NCI-H345 treated with DMSO at 0.1 percent for 48 hours (cell line): Measurements from ENCODE around the gene PLEKHA4.
"Not testable (repeated sequence)": the region's sequence is repeated elsewhere in the genome, so short reads cannot be mapped to it uniquely, and the experiment has no call there.

ENCODE experiments used
- DNase-seq: peaks from one replicate; lab custom pipeline; 2025; ENCODE audit not compliant: unreplicated experiment; lab: John Stamatoyannopoulos, UW

The PLEKHA4 gene

GRCh38 chr19:48799358-48800300 is 68.8 kb downstream of the PLEKHA4 start:
- DNase-seq, result no peak

GRCh38 chr19:48798937-48799336 is 69.5 kb downstream of the PLEKHA4 start:
- DNase-seq, result peak; percentile 35

GRCh38 chr19:48797103-48797502 is 71.3 kb downstream of the PLEKHA4 start:
- DNase-seq, result no peak

DNA sequence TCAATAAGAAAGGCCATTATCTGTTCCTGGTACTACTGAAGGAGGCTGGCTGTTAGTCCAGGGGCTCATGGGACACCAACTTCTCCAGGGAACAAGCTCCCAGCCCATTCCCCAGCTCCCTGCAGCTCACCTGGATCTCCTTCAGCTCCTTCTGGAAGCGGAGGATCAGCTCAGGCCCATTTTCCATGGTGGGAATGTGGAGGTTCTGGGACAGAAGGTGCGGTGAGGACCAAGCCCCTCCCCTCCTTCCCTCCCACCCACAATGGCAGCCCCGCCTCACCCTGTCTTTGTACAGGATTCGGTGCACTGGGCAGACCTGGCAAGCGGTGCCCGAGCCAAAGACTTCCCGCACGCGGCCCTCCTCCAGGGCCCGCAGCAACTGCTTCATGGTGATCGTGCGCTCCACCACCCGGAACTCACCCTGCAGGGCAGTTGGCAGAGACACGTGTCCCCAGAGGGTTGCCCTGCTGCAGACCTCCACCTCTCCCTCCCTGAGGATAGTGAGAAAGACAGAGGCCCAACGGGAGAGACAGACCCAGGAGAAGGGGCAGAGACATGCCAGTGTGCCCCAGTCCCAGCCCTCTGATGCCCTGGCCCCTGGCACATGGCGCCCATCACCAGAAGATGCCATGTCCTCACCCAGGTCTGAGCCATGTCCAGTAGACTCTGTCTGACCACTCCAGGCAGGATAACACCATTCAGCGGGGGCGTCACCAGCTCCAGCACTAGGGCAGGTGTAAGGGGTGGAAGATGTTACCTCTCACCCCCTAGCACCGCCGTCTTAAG is 71.9 kb downstream of the PLEKHA4 start:
- DNase-seq, result no peak

DNA sequence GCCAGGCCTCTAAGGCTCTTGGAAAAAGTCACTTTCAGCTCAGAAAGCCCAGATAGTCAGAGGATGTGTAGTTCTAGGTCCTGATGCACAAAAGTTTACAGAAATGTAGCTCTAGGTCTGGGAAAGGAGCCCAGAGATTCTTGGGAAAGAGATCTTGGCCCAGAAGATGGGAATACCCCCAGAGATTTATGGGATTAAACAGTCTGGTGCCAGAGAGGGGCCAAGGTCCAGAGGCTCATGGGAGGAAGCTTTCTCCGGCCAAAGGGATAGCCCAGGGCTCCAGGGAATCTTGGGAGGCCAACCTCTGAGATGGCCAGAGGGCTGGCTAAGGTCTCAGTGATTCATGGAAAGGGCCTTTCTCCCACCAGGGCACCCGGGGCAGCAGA is 72.7 kb downstream of the PLEKHA4 start:
- DNase-seq, result no peak

DNA sequence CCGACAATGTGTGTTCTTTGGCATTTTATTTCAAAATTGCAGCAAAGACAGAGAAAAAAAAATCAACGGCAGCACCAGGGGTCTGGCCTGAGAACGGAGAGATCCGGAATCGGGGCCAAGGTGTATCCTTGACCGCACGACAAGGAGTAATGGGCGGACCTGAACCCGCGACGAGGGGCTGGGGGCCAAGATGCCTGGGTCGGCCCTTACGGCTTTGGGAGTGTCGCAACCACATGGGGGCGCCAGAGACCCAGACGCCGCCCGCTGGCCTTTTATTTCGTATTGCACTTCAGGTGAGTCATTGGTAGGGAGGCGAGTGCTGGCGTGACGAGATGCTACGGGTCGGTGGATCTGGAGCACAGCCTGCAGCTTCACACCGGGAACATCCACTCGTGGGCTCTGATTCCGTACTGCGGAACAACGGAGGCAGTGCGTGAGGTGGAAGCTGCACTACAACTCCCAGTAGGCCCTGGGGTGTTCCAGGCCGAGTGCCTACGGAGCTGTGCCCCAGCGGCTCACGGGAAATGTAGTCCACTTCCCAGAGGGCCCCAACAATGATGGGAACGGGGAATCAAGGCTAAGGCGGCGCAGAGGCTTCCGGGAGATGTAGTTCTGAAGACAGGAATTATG is 73.2 kb downstream of the PLEKHA4 start:
- peak; percentile 68 for DNase-seq

DNA sequence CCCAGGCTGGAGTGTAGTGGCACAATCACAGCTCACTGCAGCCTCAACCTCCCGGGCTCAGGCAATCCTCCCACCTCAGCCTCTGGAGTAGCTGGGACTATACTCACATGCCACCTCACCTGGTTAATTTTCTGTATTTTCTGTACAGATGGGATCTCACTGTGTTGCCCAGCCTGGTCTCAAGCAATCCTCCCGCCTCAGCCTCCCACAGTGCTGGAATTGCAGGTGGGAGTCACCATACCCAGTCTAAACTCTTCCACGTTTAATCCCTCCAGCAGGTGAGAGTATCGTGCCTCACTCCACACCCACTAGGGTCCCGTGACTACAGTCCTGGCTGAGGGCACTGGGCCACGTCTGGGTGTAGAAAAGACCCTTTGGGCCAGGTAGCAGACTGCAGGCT is 74.1 kb downstream of the PLEKHA4 start:
- no peak for DNase-seq

- DNase-seq, result no peak
Measured at GRCh38 chr19:48793271-48793670, 75.1 kb downstream of the PLEKHA4 start.

- not testable (repeated sequence) for DNase-seq
Measured at GRCh38 chr19:48787331-48787730, 81.1 kb downstream of the PLEKHA4 start.
